BLaER1 treated with 17β-estradiol and CSF1 and Interleukin-3, amounts not matched to agents 10 nM and 100 nM (cell line): ENCODE measurements around the gene XAB2.

Experiments
- H3K27ac ChIP-seq, 11 experiments: shearing (Covaris generic); formaldehyde crosslinking; 2 replicates each; pipeline ENCODE4 v1.8.1; 2022
- H3K27me3 ChIP-seq, 11 experiments: shearing (Covaris generic); formaldehyde crosslinking; 2 replicates each; pipeline ENCODE4 v1.8.1; 2022
- H3K36me3 ChIP-seq, 11 experiments: shearing (Covaris generic); formaldehyde crosslinking; 2 replicates each; pipeline ENCODE4 v1.8.1; 2022
- H3K4me1 ChIP-seq, 10 experiments: shearing (Covaris generic); formaldehyde crosslinking; 2 replicates each; pipeline ENCODE4 v1.8.1; 2022
- H3K4me2 ChIP-seq, 11 experiments: shearing (Covaris generic); formaldehyde crosslinking; 2 replicates each; pipeline ENCODE4 v1.8.1; 2022
- H3K4me3 ChIP-seq, 10 experiments: shearing (Covaris generic); formaldehyde crosslinking; 2 replicates each; pipeline ENCODE4 v1.8.1; 2022
- H3K9ac ChIP-seq, 11 experiments: shearing (Covaris generic); formaldehyde crosslinking; 2 replicates each; pipeline ENCODE4 v1.8.1; 2022
- H3K9me3 ChIP-seq, 11 experiments: shearing (Covaris generic); formaldehyde crosslinking; replicated peaks in 1 of 11; 2 replicates each; pipeline ENCODE4 v1.8.1; 2022
- H4K20me1 ChIP-seq, 11 experiments: shearing (Covaris generic); formaldehyde crosslinking; 2 replicates each; pipeline ENCODE4 v1.8.1; 2022
- Cebpa-rat ChIP-seq, 11 experiments: shearing (Covaris generic); IDR thresholded peaks; 2 replicates each; pipeline ENCODE4 v1.8.1; 2022

Gene XAB2

GRCh38 chr19:7575434-7576040, 53.8 kb downstream of the XAB2 start:
- peaks cover 0 to 5% (median 0%) of the 10 kb centered on the region in 10 experiments; a peak in 1 of 20 replicates for H3K4me1 ChIP-seq
- no peak for TF ChIP-seq Cebpa-rat (IDR thresholded peaks at IDR 0.05)
- H3K9me3 ChIP-seq, result no peaks in the 10 kb centered on the region
- H3K9ac ChIP-seq, result no peak overlapping the region
- no peaks in the 10 kb centered on the region for H4K20me1 ChIP-seq
- peak overlapping the region in 2 of 11 experiments; percentile 35 to 37; a peak in 1 of 22 replicates for H3K4me2 ChIP-seq
- no peaks in the 10 kb centered on the region for H3K27me3 ChIP-seq
- no peak overlapping the region for H3K27ac ChIP-seq
- H3K36me3 ChIP-seq, result no peaks in the 10 kb centered on the region
- H3K4me3 ChIP-seq, result no peak overlapping the region

DNA sequence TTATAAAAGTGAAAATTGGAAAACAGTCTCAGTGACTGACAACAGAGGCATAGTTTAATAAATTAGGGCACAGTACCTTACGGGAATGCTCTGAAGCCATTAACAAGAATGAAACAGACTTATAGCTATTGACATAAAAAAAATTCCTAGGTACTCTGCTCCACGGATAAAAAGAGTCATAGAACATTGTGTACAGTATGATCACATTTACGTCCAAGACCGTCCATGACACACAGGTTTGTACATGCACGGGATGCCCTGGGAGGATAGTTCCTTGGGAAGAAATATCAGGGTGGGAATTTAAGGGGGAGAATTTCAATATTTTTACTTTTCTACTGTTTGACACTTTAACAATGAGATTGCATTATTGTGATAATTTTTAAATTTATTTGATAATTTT, 58.6 kb downstream of the XAB2 start:
- H4K20me1 ChIP-seq, result no peaks in the 10 kb centered on the region
- H3K27ac ChIP-seq, result no peak overlapping the region
- H3K9ac ChIP-seq, result no peak overlapping the region
- no peaks in the 10 kb centered on the region for H3K27me3 ChIP-seq
- H3K36me3 ChIP-seq, result no peaks in the 10 kb centered on the region
- H3K9me3 ChIP-seq, result no peaks in the 10 kb centered on the region
- no peak overlapping the region for H3K4me2 ChIP-seq
- peaks cover 0 to 5% (median 0%) of the 10 kb centered on the region in 10 experiments; a peak in 1 of 20 replicates for H3K4me1 ChIP-seq
- H3K4me3 ChIP-seq, result no peak overlapping the region
- no peak for TF ChIP-seq Cebpa-rat (IDR thresholded peaks at IDR 0.05)
